GM10847 (cell line): ENCODE measurements around the gene MACROH2A1.

Source experiments
- POLR2A ChIP-seq: IDR thresholded peaks from 2 replicates; pipeline ENCODE4 v1.6.1; 2011; ENCODE audit not compliant: insufficient read length; ENCODE audit errors: extremely low read depth

The MACROH2A1 gene

DNA sequence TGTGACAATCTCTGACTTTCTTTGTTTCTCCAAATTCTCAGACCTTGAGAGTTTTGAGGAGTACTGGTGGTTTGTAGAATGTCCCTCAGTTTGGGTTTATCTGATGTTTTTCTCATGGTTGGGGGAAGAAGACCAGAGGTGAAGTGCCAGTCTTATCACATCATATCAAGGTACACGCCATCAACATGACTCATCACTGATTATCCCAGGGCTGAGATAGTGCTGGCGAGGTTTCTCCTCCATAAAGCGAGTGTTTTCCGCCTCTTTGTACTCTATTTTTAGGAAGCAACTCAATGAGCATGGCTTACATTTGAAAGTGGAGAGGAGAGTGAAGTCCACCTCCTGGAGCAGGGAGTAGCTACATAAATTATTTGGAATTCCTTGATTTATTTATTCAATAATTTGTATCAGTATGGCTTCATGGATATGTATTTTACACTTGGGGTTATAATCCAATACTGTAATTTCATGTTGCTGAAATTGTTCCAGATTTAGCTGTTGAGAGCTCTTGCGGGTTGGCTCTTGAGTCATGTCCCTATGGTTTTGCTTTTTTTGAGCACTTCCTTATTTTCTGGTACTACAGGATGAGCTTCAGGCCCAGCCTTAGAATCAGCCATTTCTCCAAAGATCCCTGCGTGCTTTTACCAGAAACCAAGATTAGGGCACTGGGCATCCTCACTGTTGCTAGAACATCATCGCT is 24.3 kb upstream of the MACROH2A1 start:
- no peak for TF ChIP-seq POLR2A

- TF ChIP-seq POLR2A: no peak
These were observed 23.4 kb upstream of the MACROH2A1 start for GRCh38 chr5:135422419-135422818.

DNA sequence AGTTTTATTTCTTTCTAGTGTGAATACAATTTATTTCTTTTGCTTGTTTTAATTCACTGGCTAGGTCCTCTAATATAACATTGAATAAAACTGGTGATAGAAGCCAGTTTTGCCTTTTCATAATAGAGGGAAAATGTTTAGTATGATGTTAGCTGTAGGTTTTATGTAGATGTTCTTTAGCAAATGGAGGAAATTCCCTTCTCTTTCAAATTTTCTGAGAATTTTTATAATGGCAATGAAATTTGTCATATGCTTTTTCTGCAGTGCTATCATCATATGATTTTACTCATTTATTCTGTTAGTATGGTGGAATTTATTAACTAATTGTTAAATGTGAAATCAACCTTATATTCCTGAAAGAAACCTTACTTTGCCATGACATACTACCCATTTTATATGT is 18.1 kb upstream of the MACROH2A1 start:
- no peak for TF ChIP-seq POLR2A

DNA sequence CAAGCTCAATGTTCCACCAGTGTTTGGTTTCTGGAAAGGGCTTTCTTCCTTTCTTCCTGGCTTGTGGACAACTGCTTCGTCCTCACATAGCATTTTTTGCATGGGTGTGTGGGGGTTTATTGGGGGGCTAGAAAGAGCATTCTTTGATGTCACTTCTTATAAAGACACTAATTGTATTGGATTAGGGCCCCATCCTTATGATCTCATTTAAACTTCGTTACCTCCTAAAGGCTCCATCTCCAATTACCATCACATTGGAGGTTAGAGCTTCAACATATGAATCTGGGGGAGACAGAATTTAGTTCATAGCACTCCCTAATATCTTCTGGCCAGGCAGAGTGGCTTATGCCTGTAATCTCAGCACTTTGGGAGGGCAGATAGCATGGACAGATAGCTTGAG is 6.1 kb upstream of the MACROH2A1 start:
- no peak for TF ChIP-seq POLR2A

DNA sequence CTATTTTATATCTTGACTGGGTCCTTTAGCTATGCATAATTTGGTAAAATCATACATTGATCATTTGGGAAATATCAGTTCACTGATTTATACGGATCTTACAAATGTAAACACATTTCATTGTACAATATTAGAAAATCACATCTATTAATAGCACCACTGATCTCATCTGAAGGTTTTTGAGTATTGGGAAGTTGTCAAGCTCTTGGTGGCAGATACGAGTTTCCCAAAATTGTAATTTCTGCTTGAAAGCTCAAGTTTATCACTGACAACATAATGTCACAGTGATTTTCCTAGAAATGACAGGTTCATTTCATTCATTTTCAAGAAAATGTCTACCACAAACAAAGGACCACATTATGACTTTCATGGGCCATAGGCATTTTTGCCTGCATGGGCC is 3.0 kb upstream of the MACROH2A1 start:
- TF ChIP-seq POLR2A: no peak

- TF ChIP-seq POLR2A: no peak
These were observed 1.8 kb upstream of the MACROH2A1 start for GRCh38 chr5:135400866-135401265.

DNA sequence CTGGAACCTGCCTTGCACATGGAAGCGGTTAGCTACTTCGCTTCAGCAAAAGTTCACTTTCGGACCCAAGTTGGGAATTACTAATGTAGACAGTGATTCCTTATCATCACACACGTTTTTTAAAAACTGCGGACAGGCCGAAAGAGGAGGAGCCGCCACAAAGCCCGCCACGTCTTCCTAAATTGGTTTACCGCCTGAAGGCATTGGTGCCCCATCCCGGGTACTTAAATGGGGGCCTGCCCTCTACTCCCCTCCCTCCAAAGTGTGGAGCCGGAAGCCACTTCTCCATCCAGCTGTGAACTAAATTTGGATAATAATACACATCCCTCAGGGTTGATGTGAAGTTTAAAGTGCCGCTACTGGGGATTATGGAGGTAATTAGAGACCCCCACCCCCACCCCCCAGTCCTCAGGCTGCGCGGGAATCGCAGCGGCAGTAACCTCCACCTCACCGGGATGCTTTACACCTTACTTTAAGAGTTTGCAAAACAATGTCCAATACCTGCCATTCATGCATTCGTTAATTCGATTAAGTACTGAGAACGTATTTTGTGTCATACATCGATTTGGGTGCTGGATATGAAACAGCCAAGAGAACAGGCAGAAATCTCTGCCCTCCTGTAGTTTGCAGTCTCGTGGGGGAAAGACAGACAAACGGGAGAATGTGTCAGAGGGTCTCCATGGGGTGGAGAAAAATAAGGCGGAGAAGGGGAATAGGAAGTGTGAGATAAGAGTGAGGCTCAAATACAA is 937 bp upstream of the MACROH2A1 start:
- TF ChIP-seq POLR2A: no peak

DNA sequence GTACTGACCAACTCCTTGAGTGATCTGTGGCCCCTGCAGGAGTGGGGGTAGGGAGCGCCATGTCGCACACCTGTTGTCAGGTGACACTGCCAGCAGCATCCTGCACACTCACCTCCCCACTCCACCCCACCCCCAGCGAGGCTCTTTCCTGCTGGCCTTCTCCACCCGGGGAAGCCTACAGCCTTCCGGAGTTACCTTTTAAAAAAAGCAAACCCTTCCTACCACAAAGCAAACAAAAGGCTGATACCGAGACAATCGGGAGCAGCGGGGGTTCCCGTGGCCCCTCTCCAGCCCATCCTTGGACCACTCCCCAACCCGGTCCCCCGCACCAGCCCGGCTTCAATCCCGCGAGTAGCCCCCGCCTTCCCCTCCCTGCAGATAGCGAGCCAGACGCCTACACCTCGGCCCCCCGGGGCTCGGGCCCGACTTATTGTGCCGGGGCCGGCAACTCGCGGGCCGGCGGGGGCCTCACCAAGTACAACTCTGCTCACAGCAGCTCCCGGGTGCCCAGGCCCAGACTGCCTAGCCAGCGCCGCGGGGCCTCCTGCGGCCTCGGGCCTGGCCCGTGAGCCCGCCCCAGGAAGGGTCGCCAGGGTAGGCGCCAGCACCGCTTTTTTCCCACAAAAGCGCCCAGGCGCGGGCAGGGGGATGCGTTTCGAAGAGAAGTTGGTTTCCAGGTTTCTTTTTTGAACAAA is 724 bp downstream of the MACROH2A1 start:
- no peak for TF ChIP-seq POLR2A

- no peak for TF ChIP-seq POLR2A
These were observed 1.9 kb downstream of the MACROH2A1 start for GRCh38 chr5:135397084-135397483.

- no peak for TF ChIP-seq POLR2A
These were observed 2.5 kb downstream of the MACROH2A1 start for GRCh38 chr5:135396459-135397055.

DNA sequence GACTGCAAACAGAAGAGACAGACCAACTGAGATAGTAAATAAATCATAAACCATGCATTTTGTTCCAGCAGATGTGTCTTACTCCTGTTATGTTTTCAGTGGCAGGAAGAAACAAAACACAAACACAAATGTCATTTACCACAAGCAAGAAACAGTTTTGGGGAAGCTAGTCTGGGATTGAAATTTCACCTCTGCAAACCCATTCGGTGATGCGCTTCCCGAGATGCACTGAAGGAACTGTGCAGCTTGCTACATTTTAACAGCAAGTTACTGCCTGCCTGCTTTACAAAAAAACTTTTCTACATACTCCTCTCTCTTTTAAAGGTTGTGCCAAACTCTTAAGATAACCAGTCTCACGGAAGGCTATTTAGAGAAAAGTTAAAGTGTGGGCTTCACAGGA is 3.2 kb downstream of the MACROH2A1 start:
- TF ChIP-seq POLR2A: no peak

GRCh38 chr5:135395451-135395850 is 3.6 kb downstream of the MACROH2A1 start:
- TF ChIP-seq POLR2A: no peak

DNA sequence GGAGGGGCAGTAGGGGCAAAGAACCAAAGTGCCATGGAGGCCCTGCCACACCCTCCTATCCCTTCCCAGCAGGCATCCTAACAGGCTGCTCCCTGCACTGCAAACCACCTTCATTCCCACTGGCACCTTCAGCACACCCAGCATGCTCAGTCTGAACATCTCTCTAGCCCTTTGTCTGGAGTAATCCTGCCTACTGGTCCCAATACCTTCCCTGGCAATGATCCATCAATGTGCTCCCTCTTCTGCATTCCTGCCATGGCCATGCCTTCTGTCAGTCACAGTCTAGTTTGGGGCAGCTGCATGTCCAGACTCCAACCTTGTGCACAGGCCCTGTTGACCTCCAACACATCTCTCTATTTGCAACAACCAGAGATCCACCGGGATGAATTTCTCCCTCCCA is 4.9 kb downstream of the MACROH2A1 start:
- TF ChIP-seq POLR2A: no peak

GRCh38 chr5:135393691-135394090 is 5.3 kb downstream of the MACROH2A1 start:
- TF ChIP-seq POLR2A: no peak

DNA sequence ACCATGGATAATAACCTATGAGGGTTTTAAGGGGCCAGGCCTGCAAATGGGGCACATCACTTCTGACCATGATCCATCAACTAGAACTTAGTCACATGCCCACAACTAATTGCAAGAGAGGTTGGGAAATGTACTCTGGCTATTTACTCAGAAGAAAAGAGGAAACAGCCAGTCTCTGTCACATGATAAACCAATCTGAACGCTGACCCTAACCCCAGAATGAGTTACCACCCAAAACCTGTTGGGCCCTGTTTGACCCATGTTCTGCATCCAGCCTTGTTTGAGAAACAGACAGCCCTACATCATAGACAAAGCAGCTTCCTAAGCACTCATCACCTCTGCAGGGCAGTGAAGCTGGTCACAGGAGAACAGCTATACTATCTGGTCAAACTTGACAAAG is 5.8 kb downstream of the MACROH2A1 start:
- TF ChIP-seq POLR2A: no peak

- TF ChIP-seq POLR2A: no peak
These were observed 6.8 kb downstream of the MACROH2A1 start for GRCh38 chr5:135392256-135392655.

DNA sequence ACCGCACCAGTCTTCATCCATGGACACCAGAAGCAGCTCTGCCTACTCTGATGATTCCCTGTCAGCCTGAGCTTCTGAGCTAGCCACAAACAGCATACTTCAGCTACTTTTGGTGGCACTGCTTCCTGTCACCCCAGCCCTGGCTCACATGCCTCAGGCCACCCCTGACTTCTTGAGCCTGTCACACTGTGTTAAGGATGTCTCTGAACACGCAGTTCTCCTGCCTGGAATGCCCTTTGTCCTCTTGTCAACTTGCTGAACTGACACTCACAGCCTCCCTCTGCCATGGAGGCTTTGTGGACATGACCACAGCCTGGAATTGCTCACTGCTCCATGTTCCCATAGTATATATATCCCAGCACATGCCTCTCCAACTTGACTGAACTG is 7.2 kb downstream of the MACROH2A1 start:
- TF ChIP-seq POLR2A: no peak
